22Rv1 (cell line): Measurements from ENCODE around the gene CYP4B1.

Source experiments
- CTCF ChIP-seq: fragments of 450-650 bp; IDR thresholded peaks from 2 replicates; pipeline ENCODE4 v1.5.1; 2017; ENCODE audit warnings: mild to moderate bottlenecking
- ZFX ChIP-seq: fragments of 450-650 bp; IDR thresholded peaks from 2 replicates; pipeline ENCODE4 v1.6.1; 2017; ENCODE audit warnings: antibody characterized with exemption, borderline replicate concordance

GRCh38 chr1:46807046-46807972 lies 8.5 kb downstream of the CYP4B1 start:
- TF ChIP-seq CTCF: no peak
- no peak for TF ChIP-seq ZFX
